ENCODE results near the gene CCL17. TPM values are rescaled to one million over a fixed set of nuclear protein-coding genes. Genes with fewer than 3 reads are reported as not detected.

The CCL17 gene
- total RNA-seq = 1 to 10 TPM in 1 of 4 donors, not detected in 3; 2.6 TPM

GRCh38 chr16:57403965-57404817 lies at the start of gene CCL17:
Gene CCL17 (plus strand): TSS chr16:57404767. CDS start chr16:57413933, 9,166 bp downstream.
- WGBS = 75% methylated on average over 17 of the region's 17 CpGs
- H3K4me3 ChIP-seq = no peak within 1 kb of the TSS

DNA sequence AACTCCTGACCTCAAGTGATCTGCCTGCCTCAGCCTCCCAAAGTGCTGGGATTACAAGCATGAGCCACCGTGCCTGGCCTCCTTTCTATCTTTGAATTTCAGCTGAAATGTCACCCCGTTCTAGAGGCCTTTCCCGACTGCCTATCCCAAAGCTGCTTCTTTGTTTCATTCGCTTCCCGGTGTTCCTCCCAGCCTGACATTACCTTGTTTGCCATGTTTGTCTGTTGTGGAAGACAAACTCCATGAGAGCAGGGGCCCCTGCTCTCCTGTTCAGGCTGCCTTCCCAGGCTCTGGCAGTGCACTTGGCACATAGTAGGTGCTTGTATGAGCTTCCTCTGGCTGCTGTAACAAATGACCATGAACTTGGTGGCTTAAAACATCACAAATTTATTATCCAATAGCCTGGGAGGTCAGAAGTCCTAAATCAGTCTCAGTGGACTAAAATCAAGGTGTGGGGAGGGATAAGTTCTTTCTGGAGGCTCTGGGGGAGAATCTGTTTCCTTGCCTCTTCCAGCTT lies 48.6 kb upstream of the CCL17 start:
- Histone ChIP-seq H3K36me3 (no peaks in the 10 kb centered on the region), H3K4me3 (no peak overlapping the region), H3K9me3 (no peaks in the 10 kb centered on the region), H3K27me3 (no peaks in the 10 kb centered on the region), H3K4me1 (peaks cover 7% of the 10 kb centered on the region), H3K27ac (no peak overlapping the region)
- no peak for DNase-seq (ENCODE audit: low spot score in 2 of 2)
- 90% methylated on average over 5 of the region's 5 CpGs for WGBS
- TF ChIP-seq POLR2A (IDR thresholded peaks at IDR 0.05) = no peak
- no peak for TF ChIP-seq CTCF (IDR thresholded peaks at IDR 0.05)
- TF ChIP-seq POLR2AphosphoS5 (IDR thresholded peaks at IDR 0.05) = no peak

More at GRCh38 chr16:57403965-57404817, at the start of gene CCL17:
- Histone ChIP-seq H3K27ac (no peak within 1 kb of the TSS), H3K4me1 (peaks cover 8% of the 10 kb centered on the region), H3K9me3 (no peaks in the 10 kb centered on the region), H3K36me3 (no peaks in the 10 kb centered on the region), H3K27me3 (no peaks in the 10 kb centered on the region)
- no peak for DNase-seq (ENCODE audit: low spot score in 2 of 2)
- TF ChIP-seq POLR2A (IDR thresholded peaks at IDR 0.05) (no peak), EP300 (IDR thresholded peaks at IDR 0.05) (no peak), POLR2AphosphoS5 (IDR thresholded peaks at IDR 0.05) (no peak), CTCF (IDR thresholded peaks at IDR 0.05) (no peak)

DNA sequence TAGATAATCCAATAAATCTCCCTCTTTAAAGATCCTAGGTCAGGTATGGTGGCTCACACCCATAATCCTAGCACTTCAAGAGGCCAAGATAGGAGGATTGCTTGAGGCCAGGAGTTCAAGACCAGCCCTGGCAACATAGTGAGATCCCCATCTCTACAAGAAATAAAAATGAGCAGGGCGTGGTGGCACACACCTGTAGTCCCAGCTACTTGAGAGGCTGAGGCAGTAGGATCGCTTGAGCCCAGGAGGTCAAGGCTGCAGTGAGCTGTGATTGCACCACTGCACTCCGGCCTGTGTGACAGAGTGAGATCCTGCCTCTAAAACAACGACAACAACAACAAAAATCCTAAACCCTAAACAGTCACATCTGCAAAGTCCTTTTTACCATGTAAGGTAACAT lies 48.0 kb upstream of the CCL17 start:
- no peaks in the 10 kb centered on the region for H3K9me3 ChIP-seq
- H3K4me1 ChIP-seq = peaks cover 7% of the 10 kb centered on the region
- H3K27ac ChIP-seq = no peak overlapping the region
- 91% methylated on average over 4 of the region's 4 CpGs for WGBS
- TF ChIP-seq POLR2AphosphoS5 (IDR thresholded peaks at IDR 0.05) (no peak), CTCF (IDR thresholded peaks at IDR 0.05) (no peak), POLR2A (IDR thresholded peaks at IDR 0.05) (no peak), EP300 (IDR thresholded peaks at IDR 0.05) (no peak)
- H3K27me3 ChIP-seq = no peaks in the 10 kb centered on the region
- no peak for DNase-seq (ENCODE audit: low spot score in 2 of 2)
- no peaks in the 10 kb centered on the region for H3K36me3 ChIP-seq
- no peak overlapping the region for H3K4me3 ChIP-seq

GRCh38 chr16:57357330-57358085 lies 47.1 kb upstream of the CCL17 start:
- Histone ChIP-seq H3K27me3 (no peaks in the 10 kb centered on the region), H3K4me1 (peaks cover 7% of the 10 kb centered on the region), H3K36me3 (no peaks in the 10 kb centered on the region), H3K4me3 (no peak overlapping the region), H3K9me3 (no peaks in the 10 kb centered on the region), H3K27ac (no peak overlapping the region)
- TF ChIP-seq CTCF (IDR thresholded peaks at IDR 0.05) = no peak
- TF ChIP-seq POLR2A (IDR thresholded peaks at IDR 0.05) = no peak
- TF ChIP-seq POLR2AphosphoS5 (IDR thresholded peaks at IDR 0.05) = no peak
- TF ChIP-seq EP300 (IDR thresholded peaks at IDR 0.05) = no peak
- DNase-seq (ENCODE audit: low spot score in 2 of 2) = peak in 1 of 2 donors; percentile 70
- WGBS = 86% methylated on average over 9 of the region's 9 CpGs

GRCh38 chr16:57358086-57358420 lies 46.5 kb upstream of the CCL17 start:
- TF ChIP-seq POLR2AphosphoS5 (IDR thresholded peaks at IDR 0.05) (no peak), EP300 (IDR thresholded peaks at IDR 0.05) (no peak), POLR2A (IDR thresholded peaks at IDR 0.05) (no peak), CTCF (IDR thresholded peaks at IDR 0.05) (no peak)
- H3K27ac ChIP-seq = no peak overlapping the region
- 81% methylated on average over 7 of the region's 7 CpGs for WGBS
- no peaks in the 10 kb centered on the region for H3K27me3 ChIP-seq
- no peaks in the 10 kb centered on the region for H3K9me3 ChIP-seq
- no peak overlapping the region for H3K4me3 ChIP-seq
- no peaks in the 10 kb centered on the region for H3K36me3 ChIP-seq
- peaks cover 7% of the 10 kb centered on the region for H3K4me1 ChIP-seq
- DNase-seq (ENCODE audit: low spot score in 2 of 2) = peak in 1 of 2 donors; percentile 20

Data from suprapubic skin (tissue), 4 donors.